ENCODE measurements around the gene CTPS2. TPM values are rescaled to one million over a fixed set of nuclear protein-coding genes. Genes with fewer than 3 reads are reported as not detected.
A peak's percentile ranks its signal among the peaks of the same experiment; 100 is the strongest.

Gene CTPS2
- total and polyA plus RNA-seq, 10 donors = 5.3 to 11.7 (median 9.5) TPM

- 66 to 92% (median 83%) methylated on average over 8 of the region's 8 CpGs for WGBS, 5 donors
- intact Hi-C loops (cut with DNase I; ENCODE audit: low total_unique reads) = no loop called here
- Histone ChIP-seq H3K36me3 (no peaks in the 10 kb centered on the region), H3K27me3 (replicated peaks in 1 of 7) (peaks cover 0 to 27% (median 14%) of the 10 kb centered on the region in 7 donors), H3K9me3 (no peaks in the 10 kb centered on the region), H3K4me1 (peaks cover 0 to 13% (median 1%) of the 10 kb centered on the region in 6 donors), H3K4me3 (no peak overlapping the region), H3K27ac (no peak overlapping the region)
- no peak for DNase-seq
- TF ChIP-seq CTCF (IDR thresholded peaks at IDR 0.05 in 8 of 11, conservative IDR thresholded peaks at IDR 0.05 in 3 of 11) = no peak
- no peak for TF ChIP-seq POLR2AphosphoS5 (IDR thresholded peaks at IDR 0.05)
- no peak for TF ChIP-seq POLR2A (IDR thresholded peaks at IDR 0.05)
These were observed 2.0 kb upstream of the CTPS2 start for GRCh38 chrX:16714504-16714903.

- 0 to 3% (median 1%) methylated on average over 3 to 66 of the region's 67 CpGs for WGBS, 5 donors
- Histone ChIP-seq H3K4me1 (peaks cover 0 to 13% (median 1%) of the 10 kb centered on the region in 6 donors), H3K27ac (peak overlapping the region; percentile 21 to 82 (median 74)), H3K9me3 (no peaks in the 10 kb centered on the region), H3K27me3 (replicated peaks in 1 of 7) (peaks cover 0 to 27% (median 14%) of the 10 kb centered on the region in 7 donors), H3K4me3 (peak overlapping the region; percentile 48 to 74 (median 60)), H3K36me3 (peaks cover 0 to 3% (median 0%) of the 10 kb centered on the region in 6 donors)
- TF ChIP-seq CTCF (IDR thresholded peaks at IDR 0.05 in 8 of 11, conservative IDR thresholded peaks at IDR 0.05 in 3 of 11) (no peak), POLR2A (IDR thresholded peaks at IDR 0.05) (no peak), POLR2AphosphoS5 (IDR thresholded peaks at IDR 0.05) (no peak)
- DNase-seq = peak; percentile 79
- intact Hi-C loops (cut with DNase I; ENCODE audit: low total_unique reads) = no loop called here
These were observed 449 bp downstream of the CTPS2 start for GRCh38 chrX:16711893-16712547.

- intact Hi-C loops (cut with DNase I; ENCODE audit: low total_unique reads) = no loop called here
- no peak for DNase-seq
- WGBS, 5 donors = 39 to 53% (median 45%) methylated on average over 8 to 9 of the region's 9 CpGs
These were observed 1.2 kb downstream of the CTPS2 start for GRCh38 chrX:16711219-16711811.

More at GRCh38 chrX:16711219-16711811, 1.2 kb downstream of the CTPS2 start:
- Histone ChIP-seq H3K9me3 (no peaks in the 10 kb centered on the region), H3K36me3 (peaks cover 0 to 3% (median 0%) of the 10 kb centered on the region in 6 donors), H3K27ac (peak overlapping the region in 7 of 8 donors; percentile 69 to 82 (median 75)), H3K27me3 (replicated peaks in 1 of 7) (peaks cover 0 to 27% (median 14%) of the 10 kb centered on the region in 7 donors), H3K4me1 (peaks cover 0 to 13% (median 1%) of the 10 kb centered on the region in 6 donors), H3K4me3 (peak overlapping the region in 7 of 8 donors; percentile 48 to 74 (median 60))
- TF ChIP-seq CTCF (IDR thresholded peaks at IDR 0.05 in 8 of 11, conservative IDR thresholded peaks at IDR 0.05 in 3 of 11) (no peak), POLR2A (IDR thresholded peaks at IDR 0.05) (no peak), POLR2AphosphoS5 (IDR thresholded peaks at IDR 0.05) (no peak)

All from spleen (tissue), 11 donors.